ENCODE measurements around the gene TLE2. TPM values are rescaled to one million over a fixed set of nuclear protein-coding genes. Genes with fewer than 3 reads are reported as not detected.

Gene TLE2
- total RNA-seq, 1 experiment from 2014 or later = 3.1 TPM

GRCh38 chr19:3055741-3056416 is 26.8 kb upstream of the TLE2 start:
- Histone ChIP-seq H3T11ph (ENCODE audit: low read length) (no peak overlapping the region), H3K14ac (ENCODE audit: insufficient read depth, low read length) (no peak overlapping the region), H3K79me1 (ENCODE audit: insufficient read depth, low read depth, low read length, poor library complexity, severe bottlenecking) (no peaks in the 10 kb centered on the region), H4K20me1 (ENCODE audit: control insufficient read depth, insufficient read depth, insufficient read length) (no peaks in the 10 kb centered on the region), H3K4me2 (ENCODE audit: insufficient read depth, insufficient read length, low read length) (no peak overlapping the region), H2BK20ac (ENCODE audit: low read depth, low read length, poor library complexity, severe bottlenecking) (no peak overlapping the region), H3K79me2 (ENCODE audit: insufficient read depth, low read length) (0 out of 2 replicates have a peak, but pooled peaks cover 2% of the 10 kb centered on the region), H3K9ac (ENCODE audit: extremely low read depth, insufficient read length, low read length) (no peak overlapping the region), H2BK15ac (ENCODE audit: low read depth, low read length) (no peak overlapping the region), H3K23ac (ENCODE audit: insufficient read length, low read depth, low read length) (no peak overlapping the region), H2AFZ (ENCODE audit: low read length) (no peak overlapping the region), H4K5ac (ENCODE audit: insufficient read length, low read depth, low read length) (no peak overlapping the region), H3K27me3 (ENCODE audit: insufficient read depth, low read length) (no peaks in the 10 kb centered on the region), H3K18ac (ENCODE audit: insufficient read length, low read depth, low read length) (no peak overlapping the region), H3K23me2 (ENCODE audit: insufficient read length, low read depth, low read length, poor library complexity, severe bottlenecking) (no peaks in the 10 kb centered on the region), H4K91ac (ENCODE audit: insufficient read length, low read depth, low read length) (no peak overlapping the region), H3K27ac (ENCODE audit: insufficient read length, low read depth, low read length) (no peak overlapping the region), H3K9me3 (ENCODE audit: control insufficient read depth, low read depth, low read length) (no peaks in the 10 kb centered on the region), H4K8ac (replicated peaks; ENCODE audit: insufficient read length, low read depth, low read length) (no peak overlapping the region), H2BK12ac (ENCODE audit: insufficient read length, low read depth, low read length) (no peak overlapping the region), H3K4ac (ENCODE audit: low read depth, low read length) (no peak overlapping the region), H3K56ac (ENCODE audit: insufficient read length, low read depth, low read length) (no peak overlapping the region), H2BK5ac (ENCODE audit: insufficient read length, low read length) (no peak overlapping the region), H2AK5ac (ENCODE audit: insufficient read length, low read length) (no peak overlapping the region), H3K4me1 (ENCODE audit: insufficient read depth, low read length) (no peaks in the 10 kb centered on the region; the same call in 1 of the 2 replicates), H2BK120ac (ENCODE audit: low read depth, low read length, poor library complexity, severe bottlenecking) (no peak overlapping the region)
- WGBS (ENCODE audit: extremely low coverage, insufficient read length, low lambda C conversion rate) = no CpG with 5 or more reads among the region's 31 CpGs
- H3K4me1 Mint-ChIP-seq = peaks cover 20 to 61% of the 10 kb centered on the region in 2 experiments
- H3K4me3 Mint-ChIP-seq = peak overlapping the region in 1 of 2 experiments; percentile 63; a peak in 1 of 5 replicates
- no peak for TF ChIP-seq CTCF (conservative IDR thresholded peaks at IDR 0.05)
- peak; percentile 43 for DNase-seq
- H3K36me3 Mint-ChIP-seq (ENCODE audit: insufficient read depth in 1 of 3, low read depth in 3 of 3) = peaks cover 13 to 53% (median 43%) of the 10 kb centered on the region in 3 experiments; a peak in 6 of 7 replicates
- no peaks in the 10 kb centered on the region for H3K9me3 Mint-ChIP-seq
- H3K27ac Mint-ChIP-seq = no peak overlapping the region
- no peaks in the 10 kb centered on the region for H3K27me3 Mint-ChIP-seq (ENCODE audit: low read depth)

All from H9 (cell line).